ENCODE measurements around the gene OR9Q1.
"Not testable (repeated sequence)": the region's sequence is repeated elsewhere in the genome, so short reads cannot be mapped to it uniquely, and the experiment has no call there.

The OR9Q1 gene

DNA sequence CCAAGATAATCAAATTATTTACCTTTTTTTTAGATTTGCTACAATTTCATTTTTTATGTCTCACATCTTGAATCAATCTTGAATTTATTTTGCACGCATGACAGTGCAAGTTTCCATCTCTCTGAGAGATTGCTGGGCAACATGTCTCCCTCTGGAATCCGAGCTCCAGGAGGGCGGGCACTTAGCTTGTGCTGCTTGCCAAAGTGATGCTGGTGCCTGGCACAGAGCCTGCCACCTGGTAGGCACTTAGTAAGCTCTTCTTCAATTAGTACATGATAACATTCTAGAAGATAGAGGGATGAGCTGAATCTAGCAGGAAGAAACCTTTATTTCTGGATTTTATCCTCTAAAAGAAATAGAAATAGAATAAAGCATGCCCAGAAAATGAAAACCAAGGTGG lies 129.1 kb downstream of the OR9Q1 start:
- DNase-seq: no peak

DNA sequence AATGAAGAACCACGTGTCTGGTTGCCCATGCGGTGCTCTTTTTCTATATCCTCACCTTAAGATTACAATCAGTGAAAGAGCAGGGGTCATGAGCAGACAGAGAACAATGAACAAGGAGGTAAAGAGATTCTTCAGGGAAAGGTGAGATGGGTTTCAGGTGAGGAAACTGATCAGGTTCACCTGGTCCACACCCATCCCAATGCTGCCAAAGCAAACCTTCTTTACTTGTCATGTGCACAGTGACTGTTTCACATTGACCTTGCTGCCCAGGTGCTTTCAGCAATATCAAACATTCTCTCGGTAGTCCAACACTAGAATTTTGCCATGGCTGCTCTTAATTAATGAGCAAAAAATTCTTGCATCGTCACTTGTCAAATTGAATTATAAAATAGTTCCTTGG lies 140.7 kb downstream of the OR9Q1 start:
- DNase-seq: no peak

DNA sequence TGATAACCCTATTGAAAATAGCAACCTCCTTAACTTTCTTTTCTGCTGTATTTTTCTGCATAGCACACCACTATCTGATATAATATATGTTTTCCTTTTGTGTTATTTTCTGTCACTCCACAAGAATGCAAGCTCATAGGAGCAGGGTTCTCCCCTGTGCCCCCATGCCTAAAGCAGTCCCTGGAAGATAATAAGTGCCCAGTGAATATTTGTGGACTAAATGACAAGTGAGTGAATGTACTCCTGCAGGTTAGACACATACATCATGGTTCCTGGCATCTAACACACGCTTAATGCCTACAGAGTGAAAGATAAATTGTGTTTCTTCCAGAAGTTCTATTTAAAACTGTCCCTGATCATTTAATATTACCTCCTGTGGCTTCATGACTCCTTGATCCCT lies 141.3 kb downstream of the OR9Q1 start:
- no peak for DNase-seq

DNA sequence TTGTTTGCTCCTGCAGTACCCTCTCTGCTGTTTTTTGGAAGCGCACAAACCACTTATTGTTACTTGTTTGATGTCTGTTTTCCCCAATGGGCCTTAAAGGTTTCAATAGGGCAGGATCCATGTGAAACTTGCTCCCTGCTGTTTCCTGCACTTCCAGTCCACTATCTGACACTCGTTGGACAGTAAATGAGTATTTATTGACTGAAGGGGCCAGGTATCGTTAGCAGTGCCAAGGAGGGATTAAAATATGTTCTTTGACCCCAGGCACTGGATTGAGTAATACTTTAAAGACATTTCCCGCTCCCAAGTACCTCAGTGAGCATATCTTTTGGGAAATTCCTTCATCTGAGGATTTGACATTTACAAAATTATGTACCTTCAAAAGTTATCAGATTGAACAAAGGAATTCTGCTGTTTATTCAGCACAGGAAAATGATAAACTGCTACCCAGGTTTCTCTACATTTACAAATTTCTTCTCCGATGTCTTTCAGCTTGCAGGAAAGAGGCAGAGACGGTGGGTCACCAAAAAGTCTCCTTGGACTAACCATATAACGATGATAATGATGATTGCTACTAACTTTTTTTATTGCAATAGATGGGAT lies 141.9 kb downstream of the OR9Q1 start:
- DNase-seq: no peak

DNA sequence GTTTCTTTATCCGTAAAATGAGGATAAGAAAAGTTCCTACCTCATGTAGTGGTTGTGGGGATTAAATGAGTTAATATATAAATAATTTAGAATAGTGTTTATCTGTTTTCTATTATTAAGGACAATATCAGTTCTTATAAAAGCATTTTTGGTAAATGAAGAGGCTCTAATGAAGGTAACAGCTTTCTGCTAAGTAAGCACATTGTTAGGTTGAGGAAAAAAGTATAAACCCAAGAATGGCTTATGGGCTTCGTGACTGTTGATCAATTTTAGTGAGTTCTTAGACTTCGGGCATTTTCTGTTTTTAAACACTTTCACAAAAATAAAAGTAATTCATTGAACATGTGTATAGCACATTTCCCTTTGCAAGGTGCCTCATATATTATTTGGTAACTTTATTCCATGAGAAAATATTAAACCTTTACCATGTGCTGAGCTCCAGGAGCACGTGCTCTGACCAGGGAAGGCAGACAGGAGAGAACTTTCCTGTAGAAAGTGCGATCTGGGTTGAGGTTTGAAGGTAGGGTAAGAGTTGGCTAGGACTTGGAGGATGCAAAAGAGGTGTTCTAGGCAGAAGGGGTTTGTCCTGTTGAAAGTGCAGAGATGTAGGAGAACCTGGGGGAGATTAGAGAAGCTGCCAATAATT lies 153.9 kb downstream of the OR9Q1 start:
- DNase-seq: no peak

DNA sequence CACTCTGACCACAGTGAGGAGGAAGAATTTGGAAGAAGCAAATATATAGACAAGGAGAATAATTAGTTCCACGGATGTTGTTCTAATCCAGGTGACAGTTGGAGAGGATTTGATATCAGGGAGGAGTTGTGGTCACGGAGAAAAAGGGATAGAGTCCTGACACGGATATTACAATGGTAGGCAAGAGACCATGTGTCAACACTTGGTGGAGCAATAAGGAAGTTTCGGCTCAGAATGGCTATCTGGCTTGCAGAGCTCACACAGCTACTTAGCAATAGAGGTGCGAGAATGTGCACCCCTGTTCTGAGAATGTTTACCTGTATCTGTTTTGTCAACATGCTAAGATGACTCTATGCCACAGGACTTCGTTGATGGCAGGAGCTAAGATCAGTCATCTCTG lies 154.8 kb downstream of the OR9Q1 start:
- no peak for DNase-seq

DNA sequence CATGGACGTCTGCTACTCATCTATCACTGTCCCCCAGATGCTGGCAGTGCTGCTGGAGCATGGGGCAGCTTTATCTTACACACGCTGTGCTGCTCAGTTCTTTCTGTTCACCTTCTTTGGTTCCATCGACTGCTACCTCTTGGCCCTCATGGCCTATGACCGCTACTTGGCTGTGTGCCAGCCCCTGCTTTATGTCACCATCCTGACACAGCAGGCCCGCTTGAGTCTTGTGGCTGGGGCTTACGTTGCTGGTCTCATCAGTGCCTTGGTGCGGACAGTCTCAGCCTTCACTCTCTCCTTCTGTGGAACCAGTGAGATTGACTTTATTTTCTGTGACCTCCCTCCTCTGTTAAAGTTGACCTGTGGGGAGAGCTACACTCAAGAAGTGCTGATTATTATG lies 156.0 kb downstream of the OR9Q1 start:
- DNase-seq: no peak

DNA sequence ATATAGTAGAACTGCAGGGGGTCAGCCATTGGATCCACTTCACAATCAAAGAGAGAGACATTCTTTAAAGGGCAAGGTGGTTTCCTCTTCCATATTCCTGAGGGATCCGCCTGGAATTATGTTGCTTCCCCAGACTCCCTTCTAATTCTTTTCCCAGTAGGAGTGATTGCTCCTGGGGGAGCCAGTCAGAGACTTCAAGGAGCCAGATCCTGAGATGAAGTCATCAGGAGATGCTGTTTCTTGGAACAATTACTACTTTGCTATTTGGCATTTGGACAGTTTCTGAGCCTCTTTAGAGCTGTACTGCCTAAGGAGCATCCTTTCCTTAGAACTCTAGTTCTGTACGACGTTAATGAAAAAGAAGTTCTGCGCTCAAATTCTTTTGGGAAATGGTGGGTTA lies 163.3 kb downstream of the OR9Q1 start:
- DNase-seq: no peak

DNA sequence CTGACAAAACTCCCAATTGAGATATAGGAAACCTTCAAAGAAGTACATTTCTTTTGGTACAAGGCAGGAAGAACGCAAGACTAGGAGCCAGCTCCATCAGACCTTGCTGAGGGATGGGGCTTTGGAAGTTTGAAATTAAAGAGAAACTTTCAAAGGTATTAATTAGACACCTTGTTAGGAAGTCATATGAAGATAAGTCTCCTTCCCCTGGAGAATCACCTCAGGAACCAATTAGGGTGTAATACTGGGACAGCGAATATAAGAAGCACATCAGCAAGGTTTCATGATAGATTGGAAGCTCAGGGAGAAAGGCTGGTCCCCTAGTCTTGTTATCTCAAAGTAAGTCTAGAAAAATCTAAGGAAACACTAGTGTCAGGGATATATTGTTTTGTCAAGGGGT lies 165.1 kb downstream of the OR9Q1 start, which contains the start of gene OR9Q2:
Gene OR9Q2, plus strand, starts transcription at position 301 of the 400 bp plus-strand sequence. CDS start 1,421 bp downstream, outside the sequence.
- no peak for DNase-seq

DNA sequence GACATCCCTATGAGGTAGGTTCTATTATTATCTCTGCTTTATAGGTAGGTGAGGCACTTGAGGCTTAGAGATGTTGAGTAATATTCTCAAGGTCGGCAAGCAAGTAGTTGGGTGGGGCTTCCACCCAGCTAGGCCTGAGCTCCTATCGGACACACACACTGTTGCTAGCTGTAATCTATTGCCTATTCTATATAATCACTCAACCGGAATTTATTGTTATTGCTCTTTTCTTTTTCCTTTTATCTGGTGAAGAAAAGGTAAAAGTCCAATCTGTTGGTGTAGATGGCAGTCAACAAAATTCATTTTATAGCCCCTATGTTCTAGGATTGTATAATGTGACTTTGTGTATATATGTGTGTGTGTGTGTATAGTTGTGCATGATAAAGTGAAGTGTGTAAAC lies 168.5 kb downstream of the OR9Q1 start:
- DNase-seq: no peak

DNA sequence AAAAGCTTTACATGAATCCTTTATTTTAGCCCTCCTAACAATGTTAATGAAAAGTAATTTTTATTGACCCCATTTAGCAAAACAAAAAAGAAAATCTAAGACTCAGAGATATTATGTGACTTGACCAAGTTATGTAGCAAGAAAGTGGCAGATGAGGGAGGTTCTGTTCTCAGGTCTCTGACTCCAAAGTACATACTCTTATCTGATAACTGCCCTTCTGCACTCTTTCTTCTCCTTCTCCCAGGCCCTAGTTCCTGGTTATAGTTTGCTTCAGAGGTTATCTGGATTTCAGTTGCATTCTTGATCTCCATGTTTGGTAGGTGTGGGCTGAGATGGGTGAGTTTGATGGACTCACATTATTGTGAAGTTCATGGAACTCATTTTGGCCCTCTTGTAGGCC lies 169.7 kb downstream of the OR9Q1 start:
- no peak for DNase-seq

DNA sequence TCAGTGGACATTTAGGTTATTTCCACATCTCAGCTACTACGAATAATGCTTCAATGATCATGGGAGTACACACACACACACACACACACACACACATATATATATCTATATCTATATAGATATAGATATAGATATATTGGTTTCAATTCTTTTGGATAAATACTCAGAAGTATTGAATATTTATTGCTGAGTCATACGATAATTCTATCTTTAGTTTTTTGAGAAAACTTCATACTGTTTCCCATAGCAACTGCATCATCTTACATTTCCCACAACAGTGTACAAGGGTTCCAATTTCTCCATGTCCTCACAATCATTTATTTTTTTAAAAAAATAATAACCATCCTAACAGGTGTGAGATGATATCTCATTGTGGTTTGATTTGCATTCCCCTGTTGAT lies 172.3 kb downstream of the OR9Q1 start:
- no peak for DNase-seq

DNA sequence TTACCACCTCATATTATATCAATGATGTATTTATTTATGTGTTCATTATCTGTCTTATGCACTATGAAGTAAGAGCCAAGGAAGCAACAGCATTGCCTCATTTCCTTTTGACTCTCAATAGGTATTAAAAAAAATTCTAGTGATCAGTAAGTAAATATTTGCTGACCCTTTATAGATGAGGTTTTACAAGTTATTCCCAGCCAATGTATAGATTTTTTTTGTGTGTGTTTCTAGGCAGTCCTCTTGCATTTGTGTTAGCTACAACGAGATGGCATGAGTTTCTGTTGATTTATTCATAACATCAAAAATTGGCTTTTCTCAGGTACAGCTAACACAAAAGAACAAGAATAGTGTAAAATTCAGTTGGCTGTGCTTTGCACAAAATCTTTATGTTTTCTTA lies 175.6 kb downstream of the OR9Q1 start:
- DNase-seq: no peak

DNA sequence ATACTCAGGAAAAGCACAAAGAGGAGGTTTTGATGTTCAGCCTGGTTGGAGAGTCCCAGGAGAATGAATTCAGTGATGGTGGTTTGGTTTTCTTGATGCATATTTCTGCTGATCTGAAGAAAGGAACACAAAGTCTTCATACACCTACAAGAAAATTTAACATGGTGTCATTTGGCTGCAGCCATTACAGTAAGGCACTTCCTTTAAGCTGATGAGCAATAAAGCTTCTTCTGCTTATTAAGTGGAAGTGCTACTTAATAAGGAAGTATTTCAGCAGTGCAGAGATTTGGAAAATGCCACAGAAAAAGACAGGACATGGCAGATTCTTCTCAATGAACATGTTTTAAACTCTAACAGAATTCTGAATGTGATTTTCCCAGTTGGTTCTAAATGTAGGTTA lies 180.4 kb downstream of the OR9Q1 start, which contains the start of gene OR1S2:
Gene OR1S2, minus strand, starts transcription at position 101 of the 400 bp plus-strand sequence. Its CDS starts 0 bp downstream, at position 101.
- no peak for DNase-seq

DNA sequence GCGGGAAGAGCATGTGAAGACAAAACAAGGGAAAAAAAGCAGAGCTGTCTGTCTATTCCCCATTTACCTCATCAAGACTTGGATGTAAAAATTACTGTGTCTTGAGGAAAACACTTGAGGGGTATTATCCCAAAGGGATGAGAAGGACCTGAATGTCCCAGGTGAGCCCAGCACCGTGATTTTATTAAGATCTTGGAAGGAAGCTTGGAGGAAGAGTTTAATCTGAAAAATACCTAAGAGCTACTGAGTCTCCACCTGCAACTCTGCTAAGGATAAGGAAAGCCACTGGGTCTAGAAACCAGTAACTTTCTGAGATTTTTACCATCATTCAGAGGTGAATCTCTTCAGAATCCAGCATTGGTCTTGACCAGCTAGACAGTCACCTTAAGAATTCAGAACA lies 188.7 kb downstream of the OR9Q1 start, which contains the start of gene OR1S1:
Gene OR1S1, plus strand, starts transcription at position 301 of the 400 bp plus-strand sequence.
- DNase-seq: not testable (repeated sequence)

DNA sequence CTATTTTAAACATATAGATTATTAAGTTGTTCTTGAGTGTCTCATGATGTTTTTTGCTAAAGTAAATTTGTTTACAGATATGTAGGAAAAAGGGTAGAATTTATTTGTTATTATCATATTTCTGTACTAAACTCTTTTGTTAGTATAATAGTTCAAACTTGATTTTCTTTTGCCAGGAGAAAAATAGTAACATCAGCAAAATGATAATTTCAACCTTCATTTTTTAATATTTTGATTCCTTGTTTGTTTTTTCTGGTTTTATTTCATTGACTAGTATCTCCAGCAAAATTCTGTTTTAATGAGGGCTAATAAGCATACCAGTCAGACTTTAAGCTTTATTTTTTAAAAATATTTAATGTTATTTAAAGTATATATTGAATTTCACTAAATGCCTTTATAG lies 192.8 kb downstream of the OR9Q1 start:
- no peak for DNase-seq

DNA sequence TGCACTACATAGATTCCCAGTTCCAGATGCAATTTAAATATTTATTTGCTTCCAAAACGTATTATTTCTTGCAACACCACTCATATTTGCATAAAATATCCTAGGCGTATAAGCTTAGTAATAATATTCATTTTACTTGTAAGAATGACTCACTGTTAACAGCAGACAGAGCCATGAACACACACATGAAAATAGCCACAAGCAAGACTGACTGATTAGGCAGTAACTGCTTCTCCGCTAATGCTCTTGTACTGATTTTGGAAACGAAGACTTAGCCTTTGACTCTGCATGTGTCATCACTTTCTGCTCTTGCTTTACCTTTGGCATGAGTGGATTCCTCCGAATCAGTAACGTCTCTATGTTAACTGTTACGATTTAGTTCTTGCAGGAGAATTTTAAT lies 199.0 kb downstream of the OR9Q1 start:
- peak; percentile 89 for DNase-seq

DNA sequence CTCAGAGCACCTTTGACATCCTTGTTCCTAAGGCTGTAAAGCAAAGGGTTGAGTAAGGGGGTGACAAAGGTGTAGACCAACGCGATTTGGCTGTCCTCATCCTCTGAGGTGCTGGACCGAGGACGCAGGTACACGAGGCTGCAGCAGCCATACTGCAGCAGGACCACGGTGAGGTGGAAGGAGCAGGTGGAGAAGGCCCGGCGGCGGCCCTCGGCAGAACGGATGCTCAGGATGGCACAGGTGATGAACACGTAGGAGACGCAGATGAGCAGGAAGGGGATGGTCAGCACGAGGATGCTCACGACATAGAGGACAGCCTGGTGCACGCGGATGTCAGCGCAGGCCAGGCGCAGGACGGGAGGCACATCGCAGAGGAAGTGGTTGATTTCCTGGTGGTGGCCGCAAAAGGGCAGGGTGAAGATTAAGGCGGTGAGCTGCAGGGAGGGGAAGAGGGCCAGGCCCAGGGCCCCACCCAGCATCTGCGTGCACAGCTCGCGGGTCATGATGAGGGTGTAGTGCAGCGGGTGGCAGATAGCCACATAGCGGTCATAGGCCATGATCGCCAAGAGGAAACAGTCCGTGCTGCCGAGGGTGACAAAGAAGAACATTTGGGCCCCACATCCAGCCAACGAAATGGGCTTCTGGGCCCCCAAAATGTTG lies 204.4 kb downstream of the OR9Q1 start:
- no peak for DNase-seq
